HCT116 (cell line): ENCODE data around the gene TNRC6A. TPM values are rescaled to one million over a fixed set of nuclear protein-coding genes. Genes with fewer than 3 reads are reported as not detected.

Experiments
- ATAC-seq: fragments of 200-7000 bp; cut with Tn5 transposase; 2 replicates; pipeline ENCODE4 v1.9.1; 2020; ENCODE audit warnings: mild to moderate bottlenecking, moderate library complexity
- BruUV-seq: library from RNA; stranded (reverse); fragments of 400-500 nt; replicated peaks from 2 replicates; lab custom pipeline; 2021; lab: Mats Ljungman, UMichigan
- CTCF ChIA-PET: fragments of 300-600 bp; sonication (Branson Sonifier 250); formaldehyde crosslinking; loops from one replicate; lab custom pipeline; 2021; ENCODE audit warnings: antibody characterized with exemption; lab: Charles Lee
- POLR2A ChIA-PET: fragments of 300-600, 350-600 bp; sonication (Branson Sonifier 250); formaldehyde crosslinking; loops from one replicate; lab custom pipeline; 2021; ENCODE audit warnings: antibody characterized with exemption; lab: Charles Lee
- RAD21 ChIA-PET, 2 experiments: fragments of 300-600 bp; sonication (Branson Sonifier 250); formaldehyde crosslinking; loops; one replicate each; lab custom pipeline; 2023; ENCODE audit warnings: low total read pairs in 2 of 2; ENCODE audit not compliant: uncharacterized antibody in 2 of 2, unreplicated experiment in 2 of 2, low non-redundant PET in 1 of 2; lab: Charles Lee
- DNase-seq: peaks from one replicate; pipeline ENCODE4 v3.0.0-alpha.2; 2010; ENCODE audit warnings: low read depth, low spot score
- H2AFZ ChIP-seq: fragments of 200-600 bp; shearing (Covaris generic), sonication (generic); 2 replicates; pipeline ENCODE4 v1.6.1; 2017; ENCODE audit warnings: low read depth, mixed run types, mixed read lengths, antibody characterized with exemption, low read length; ENCODE audit not compliant: poor library complexity, severe bottlenecking
- H3K27ac ChIP-seq: 2 replicates; pipeline ENCODE4 v1.5.1; 2012; ENCODE audit warnings: low read depth, low read length
- H3K27me3 ChIP-seq: fragments of 200-600 bp; sonication (generic); 2 replicates; pipeline ENCODE4 v1.6.1; 2016; ENCODE audit warnings: mixed run types, low read length, mixed read lengths; ENCODE audit not compliant: insufficient read depth
- H3K36me3 ChIP-seq, 2 experiments: fragments of 200-500 bp in 1 of 2; fragments of 200-600 bp in 1 of 2; sonication (Bioruptor generic) in 1 of 2; sonication (generic) in 1 of 2; 2 replicates each; pipeline versions ENCODE4 v1.5.1 to v1.6.1; 2014 to 2016; ENCODE audit warnings: low read length in 2 of 2, inconsistent platforms in 1 of 2, mixed read lengths in 1 of 2, mixed run types in 1 of 2; ENCODE audit not compliant: insufficient read depth in 2 of 2, control insufficient read depth in 1 of 2
- H3K4me1 ChIP-seq, 2 experiments: fragments of 200-600 bp in 1 of 2; sonication (generic) in 1 of 2; 2 replicates each; pipeline versions ENCODE4 v1.5.1 to v1.6.1; 2012 to 2017; ENCODE audit warnings: low read length in 2 of 2, inconsistent platforms in 1 of 2, mild to moderate bottlenecking in 1 of 2, mixed read lengths in 1 of 2, mixed run types in 1 of 2, moderate library complexity in 1 of 2; ENCODE audit not compliant: insufficient read depth in 2 of 2, control insufficient read depth in 1 of 2
- H3K4me2 ChIP-seq: fragments of 200-600 bp; sonication (generic); 2 replicates; pipeline ENCODE4 v1.6.1; 2017; ENCODE audit warnings: mixed run types, low read length, mixed read lengths
- H3K4me3 ChIP-seq, 2 experiments: fragments of 200-600 bp in 1 of 2; sonication (generic) in 1 of 2; replicated peaks in 1 of 2; 2 replicates each; pipeline ENCODE4 v1.5.1; 2011 to 2016; ENCODE audit warnings: low read length in 2 of 2, control low read depth in 1 of 2, low read depth in 1 of 2, mild to moderate bottlenecking in 1 of 2, mixed read lengths in 1 of 2, mixed run types in 1 of 2
- H3K79me2 ChIP-seq: fragments of 200-600 bp; sonication (generic); 2 replicates; pipeline ENCODE4 v1.6.1; 2017; ENCODE audit warnings: mild to moderate bottlenecking, mixed run types, low read length, moderate library complexity, mixed read lengths; ENCODE audit not compliant: insufficient read depth
- H3K9ac ChIP-seq: fragments of 200-600 bp; sonication (generic); 2 replicates; pipeline ENCODE4 v1.6.1; 2016; ENCODE audit warnings: low read length, mixed read lengths
- H3K9me2 ChIP-seq: fragments of 200-600 bp; sonication (generic), shearing (Covaris generic); 2 replicates; pipeline ENCODE4 v1.6.1; 2017; ENCODE audit warnings: mixed run types, mild to moderate bottlenecking, moderate library complexity; ENCODE audit not compliant: insufficient read depth
- H3K9me3 ChIP-seq, 2 experiments: fragments of 200-500 bp in 1 of 2; fragments of 200-600 bp in 1 of 2; sonication (Bioruptor generic) in 1 of 2; sonication (generic) in 1 of 2; 2 replicates each; pipeline ENCODE4 v1.6.1; 2014 to 2017; ENCODE audit warnings: low read length in 2 of 2, mixed read lengths in 2 of 2, inconsistent platforms in 1 of 2, low read depth in 1 of 2, mild to moderate bottlenecking in 1 of 2, mixed run types in 1 of 2, moderate library complexity in 1 of 2; ENCODE audit not compliant: control insufficient read depth in 1 of 2, insufficient read depth in 1 of 2
- H4K20me1 ChIP-seq: fragments of 200-600 bp; sonication (generic), shearing (Covaris generic); 2 replicates; pipeline ENCODE4 v1.6.1; 2017; ENCODE audit warnings: mixed run types, mild to moderate bottlenecking, moderate library complexity; ENCODE audit not compliant: insufficient read depth
- CTCF ChIP-seq, 3 experiments: fragments of 200-600 bp in 1 of 3; sonication (generic) in 1 of 3; IDR thresholded peaks in 2 of 3; conservative IDR thresholded peaks in 1 of 3; 2 replicates each; pipeline ENCODE4 v1.5.1; 2012 to 2017; ENCODE audit warnings: low read depth in 2 of 3, low read length in 2 of 3, antibody characterized with exemption in 1 of 3, borderline replicate concordance in 1 of 3, control low read depth in 1 of 3, mild to moderate bottlenecking in 1 of 3, mixed read lengths in 1 of 3, mixed run types in 1 of 3, moderate library complexity in 1 of 3; ENCODE audit not compliant: insufficient read depth in 1 of 3
- EZH2 ChIP-seq: fragments of 200-600 bp; sonication (generic); IDR thresholded peaks from 2 replicates; pipeline ENCODE4 v1.6.1; 2017; ENCODE audit warnings: antibody characterized with exemption, mixed run types
- RAD21 ChIP-seq: IDR thresholded peaks from 2 replicates; pipeline ENCODE4 v1.6.1; 2012; ENCODE audit warnings: low read depth, mild to moderate bottlenecking
- SRF ChIP-seq: IDR thresholded peaks from 2 replicates; pipeline ENCODE4 v1.6.1; 2012; ENCODE audit warnings: low read depth
- ZBTB33 ChIP-seq: IDR thresholded peaks from 2 replicates; pipeline ENCODE4 v1.6.1; 2011; ENCODE audit warnings: mild to moderate bottlenecking, low read length, moderate library complexity; ENCODE audit not compliant: insufficient replicate concordance; ENCODE audit errors: extremely low read depth
- ZFX ChIP-seq: fragments of 450-650 bp; IDR thresholded peaks from 2 replicates; pipeline ENCODE4 v1.6.1; 2017
- intact Hi-C: fragments of 100-400 bp; cut with micrococcal nuclease; formaldehyde crosslinking; loops from 2 replicates; pipeline ENCODE4 v1.10.0; 2022
- total RNA-seq: library from RNA; stranded (reverse); gene quantifications from one replicate; pipeline ENCODE4 v1.2.1, GENCODE V29; 2021; ENCODE audit not compliant: unreplicated experiment
- TF ChIP-seq, protein P1 (sequence below): IDR thresholded peaks from 2 replicates; pipeline ENCODE4 v1.6.1; 2012; ENCODE audit warnings: low read depth

TNRC6A gene
- total RNA-seq, 1 experiment from 2014 or later = 37.0 TPM

DNA sequence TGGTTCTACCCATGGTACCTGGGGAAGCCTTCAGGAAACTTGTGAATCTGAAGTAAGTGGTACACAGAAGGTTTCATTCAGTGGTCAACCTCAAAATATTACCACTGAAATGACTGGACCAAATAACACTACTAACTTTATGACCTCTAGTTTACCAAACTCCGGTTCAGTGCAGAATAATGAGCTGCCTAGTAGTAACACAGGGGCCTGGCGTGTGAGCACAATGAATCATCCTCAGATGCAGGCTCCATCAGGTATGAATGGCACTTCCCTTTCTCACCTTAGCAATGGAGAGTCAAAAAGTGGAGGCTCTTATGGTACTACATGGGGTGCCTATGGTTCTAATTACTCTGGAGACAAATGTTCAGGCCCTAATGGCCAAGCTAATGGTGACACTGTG, 60.4 kb downstream of the TNRC6A start (continued):
- TF ChIP-seq, protein P1, sequence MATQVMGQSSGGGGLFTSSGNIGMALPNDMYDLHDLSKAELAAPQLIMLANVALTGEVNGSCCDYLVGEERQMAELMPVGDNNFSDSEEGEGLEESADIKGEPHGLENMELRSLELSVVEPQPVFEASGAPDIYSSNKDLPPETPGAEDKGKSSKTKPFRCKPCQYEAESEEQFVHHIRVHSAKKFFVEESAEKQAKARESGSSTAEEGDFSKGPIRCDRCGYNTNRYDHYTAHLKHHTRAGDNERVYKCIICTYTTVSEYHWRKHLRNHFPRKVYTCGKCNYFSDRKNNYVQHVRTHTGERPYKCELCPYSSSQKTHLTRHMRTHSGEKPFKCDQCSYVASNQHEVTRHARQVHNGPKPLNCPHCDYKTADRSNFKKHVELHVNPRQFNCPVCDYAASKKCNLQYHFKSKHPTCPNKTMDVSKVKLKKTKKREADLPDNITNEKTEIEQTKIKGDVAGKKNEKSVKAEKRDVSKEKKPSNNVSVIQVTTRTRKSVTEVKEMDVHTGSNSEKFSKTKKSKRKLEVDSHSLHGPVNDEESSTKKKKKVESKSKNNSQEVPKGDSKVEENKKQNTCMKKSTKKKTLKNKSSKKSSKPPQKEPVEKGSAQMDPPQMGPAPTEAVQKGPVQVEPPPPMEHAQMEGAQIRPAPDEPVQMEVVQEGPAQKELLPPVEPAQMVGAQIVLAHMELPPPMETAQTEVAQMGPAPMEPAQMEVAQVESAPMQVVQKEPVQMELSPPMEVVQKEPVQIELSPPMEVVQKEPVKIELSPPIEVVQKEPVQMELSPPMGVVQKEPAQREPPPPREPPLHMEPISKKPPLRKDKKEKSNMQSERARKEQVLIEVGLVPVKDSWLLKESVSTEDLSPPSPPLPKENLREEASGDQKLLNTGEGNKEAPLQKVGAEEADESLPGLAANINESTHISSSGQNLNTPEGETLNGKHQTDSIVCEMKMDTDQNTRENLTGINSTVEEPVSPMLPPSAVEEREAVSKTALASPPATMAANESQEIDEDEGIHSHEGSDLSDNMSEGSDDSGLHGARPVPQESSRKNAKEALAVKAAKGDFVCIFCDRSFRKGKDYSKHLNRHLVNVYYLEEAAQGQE = no peak
- TF ChIP-seq SRF (no peak), ZFX (no peak)

GRCh38 chr16:24800586-24800985, 71.1 kb downstream of the TNRC6A start:
- no peaks in the 10 kb centered on the region for H3K79me2 ChIP-seq
- no peak overlapping the region for H3K4me2 ChIP-seq
- no peak overlapping the region for H3K27ac ChIP-seq
- H4K20me1 ChIP-seq = no peaks in the 10 kb centered on the region
- no peak overlapping the region for H3K4me3 ChIP-seq
- peaks cover 49 to 68% of the 10 kb centered on the region in 2 experiments for H3K36me3 ChIP-seq
- TF ChIP-seq RAD21 (0 out of 2 replicates have a peak, but pooled peaks have one; percentile 19), EZH2 (no peak), CTCF (IDR thresholded peaks at IDR 0.05 in 2 of 3, conservative IDR thresholded peaks at IDR 0.05 in 1 of 3; ENCODE audit: borderline replicate concordance in 1 of 3, insufficient read depth in 1 of 3, low read depth in 2 of 3, low read length in 2 of 3) (peak in 2 of 3 experiments; percentile 24 to 27; a peak in 2 of 6 replicates), ZBTB33 (no peak)
- TF ChIP-seq, all 23 proteins: peak for 2
- ATAC-seq = peak; percentile 68
- H3K9me2 ChIP-seq = no peaks in the 10 kb centered on the region
- no peaks in the 10 kb centered on the region for H3K9me3 ChIP-seq
- ChIA-PET CTCF (interaction anchor here (1.1 to 1.5 kb wide), 3 partner anchors 12 to 221 kb away, joined by 3 to 5 read pairs (median 3); no protein-coding TSS in a partner anchor), RAD21 (interaction anchor here in 1 of 2 experiments (0.5 kb wide), 1 partner anchor 922 kb away, joined by 3 read pairs; no protein-coding TSS in a partner anchor), POLR2A (no interaction called here)
- no peaks in the 10 kb centered on the region for H3K4me1 ChIP-seq
- intact Hi-C loops = no loop called here
- no peaks in the 10 kb centered on the region for H3K27me3 ChIP-seq
- BruUV-seq = no TSS peak
- no peak overlapping the region for H3K9ac ChIP-seq
- DNase-seq = no peak
- H2AFZ ChIP-seq = no peak overlapping the region
